Globus pallidus (tissue), 1 donor: ENCODE data around the gene SREK1IP1.
"Not testable (repeated sequence)": the region's sequence is repeated elsewhere in the genome, so short reads cannot be mapped to it uniquely, and the experiment has no call there.

Source experiments
- DNase-seq: peaks from one replicate; pipeline ENCODE4 v3.0.0-alpha.2; 2015; ENCODE audit warnings: low spot score

SREK1IP1 gene

GRCh38 chr5:64763948-64764503 is 4.5 kb downstream of the SREK1IP1 start:
- no peak for DNase-seq

DNA sequence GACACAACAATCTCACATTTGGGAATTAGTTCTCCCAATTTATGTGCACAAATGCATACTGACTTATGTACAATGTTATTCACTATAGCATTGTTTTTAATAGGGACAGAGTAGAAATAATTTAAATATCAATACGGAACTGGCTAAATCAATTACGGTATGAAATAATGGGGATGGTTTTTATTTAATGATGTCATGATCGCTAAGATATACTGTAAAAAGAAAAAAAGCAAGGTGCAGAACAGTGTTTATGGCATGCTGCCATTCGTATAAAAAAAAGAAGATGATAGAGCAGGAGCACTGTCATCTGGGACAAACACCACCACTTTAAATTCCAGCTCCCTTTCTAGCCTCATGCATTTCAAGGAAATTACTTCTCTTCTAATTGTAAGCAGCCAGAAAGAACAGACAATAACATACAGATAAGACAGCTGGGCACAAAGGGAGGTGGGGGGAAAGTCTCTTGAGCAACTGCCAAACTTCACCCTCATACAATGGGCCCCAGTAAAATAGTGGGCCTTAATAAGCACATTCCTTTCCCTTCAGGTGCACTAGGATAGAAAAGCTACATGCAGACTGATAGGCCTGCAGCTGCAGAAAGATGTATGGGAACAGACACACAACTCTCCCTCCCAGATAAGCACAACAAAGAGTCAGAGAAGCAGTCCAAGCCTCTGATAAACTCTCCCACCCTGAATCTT is 8.4 kb downstream of the SREK1IP1 start:
- DNase-seq, result peak; percentile 31

DNA sequence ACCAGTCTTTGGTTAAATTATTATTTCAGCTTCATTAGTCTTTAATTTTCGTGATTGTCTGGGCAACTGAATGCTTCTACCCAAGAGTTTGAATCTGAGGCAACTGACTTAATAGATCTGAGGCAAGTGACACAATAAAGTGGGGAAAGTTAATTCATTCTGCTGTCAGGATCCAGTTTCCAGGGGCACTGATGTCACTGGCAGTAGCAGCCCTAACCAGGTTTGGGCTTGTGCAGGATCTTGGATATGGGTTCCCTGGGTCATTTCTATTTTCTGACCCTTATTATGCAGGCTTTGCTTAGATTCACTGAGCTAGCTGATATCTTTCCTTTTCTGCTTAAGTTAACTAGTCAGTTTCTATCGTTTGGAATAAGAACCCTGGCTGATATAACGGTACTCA is 9.6 kb downstream of the SREK1IP1 start:
- DNase-seq, result no peak

DNA sequence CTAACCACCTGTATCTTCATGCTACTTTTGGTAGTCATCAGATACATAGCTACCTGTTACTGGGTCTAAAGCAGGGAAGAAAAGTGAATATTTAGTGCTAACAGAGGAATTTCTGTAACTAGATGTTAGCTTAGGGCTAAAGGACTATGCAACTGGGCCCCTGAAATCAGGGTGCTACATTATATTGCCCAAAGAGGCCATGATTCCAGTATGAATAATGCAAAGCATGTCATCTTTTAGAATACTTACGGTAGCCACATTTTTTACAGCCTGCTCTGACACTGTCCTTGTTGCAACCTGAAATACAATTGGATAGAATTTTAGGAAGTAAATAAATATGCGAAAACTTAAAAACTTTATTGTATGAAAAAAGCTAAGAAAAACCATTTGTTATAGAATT is 14.4 kb downstream of the SREK1IP1 start:
- no peak for DNase-seq

GRCh38 chr5:64749385-64749784 is 19.1 kb downstream of the SREK1IP1 start:
- DNase-seq, result no peak

DNA sequence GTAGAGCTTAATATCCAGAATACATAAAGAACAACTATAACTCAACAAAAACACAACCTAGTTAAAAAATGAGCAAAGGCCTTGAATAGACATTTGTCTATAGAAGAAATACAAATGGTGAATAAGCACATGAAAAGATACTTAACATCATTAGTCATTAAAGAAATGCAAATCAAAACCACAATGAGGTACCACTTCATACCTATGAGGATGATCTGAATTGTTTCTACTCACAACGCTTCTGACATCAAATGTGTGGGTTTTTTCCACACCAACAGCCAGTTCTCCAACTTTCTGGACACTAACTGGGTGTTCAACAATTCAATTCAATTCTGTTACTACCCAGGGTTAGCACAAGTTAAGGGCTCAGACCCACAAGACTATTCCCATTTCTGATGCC is 22.0 kb downstream of the SREK1IP1 start:
- no peak for DNase-seq

- no peak for DNase-seq
These were observed 23.6 kb downstream of the SREK1IP1 start for GRCh38 chr5:64744914-64745313.

- DNase-seq, result no peak
These were observed 25.7 kb downstream of the SREK1IP1 start for GRCh38 chr5:64742821-64743220.

GRCh38 chr5:64742411-64742810 is 26.1 kb downstream of the SREK1IP1 start:
- no peak for DNase-seq

DNA sequence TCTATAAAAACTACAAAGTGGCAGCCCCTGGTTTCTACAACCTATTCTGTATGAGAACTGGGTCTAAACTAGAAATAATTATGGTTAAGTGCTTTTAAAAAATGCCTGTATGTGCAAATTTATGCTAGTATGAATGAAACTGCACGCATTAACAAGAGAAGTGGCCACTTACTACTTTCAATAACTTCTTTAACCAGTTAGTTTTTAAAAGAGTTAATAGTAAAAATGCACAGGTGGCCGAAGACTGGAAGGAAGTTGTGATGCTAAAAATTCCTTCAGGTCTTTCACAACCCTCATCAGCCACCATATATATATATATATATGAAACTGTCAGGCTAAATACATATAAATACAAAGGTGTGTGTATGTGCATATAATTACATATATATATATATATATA is 41.3 kb downstream of the SREK1IP1 start:
- no peak for DNase-seq

DNA sequence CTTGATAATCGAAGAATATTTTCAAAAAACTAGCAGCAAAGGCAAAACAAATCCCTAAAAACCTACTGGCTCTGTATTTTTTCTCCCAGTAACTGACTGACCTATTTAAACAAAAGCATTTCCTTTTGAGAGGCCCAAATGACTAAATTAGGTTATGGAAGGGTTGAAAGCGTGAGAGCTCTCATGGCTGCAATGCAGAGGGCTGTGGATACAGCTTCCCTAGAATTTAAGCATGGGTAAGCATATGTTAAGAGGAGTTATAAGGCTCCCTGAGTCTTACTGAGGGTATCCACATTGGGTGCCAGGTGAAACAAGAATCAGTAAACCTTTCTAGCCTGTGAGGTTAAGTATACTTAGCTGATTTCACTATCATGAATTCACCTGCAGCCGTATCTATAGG is 45.9 kb downstream of the SREK1IP1 start:
- no peak for DNase-seq

GRCh38 chr5:64714495-64714894 is 54.0 kb downstream of the SREK1IP1 start:
- not testable (repeated sequence) for DNase-seq

DNA sequence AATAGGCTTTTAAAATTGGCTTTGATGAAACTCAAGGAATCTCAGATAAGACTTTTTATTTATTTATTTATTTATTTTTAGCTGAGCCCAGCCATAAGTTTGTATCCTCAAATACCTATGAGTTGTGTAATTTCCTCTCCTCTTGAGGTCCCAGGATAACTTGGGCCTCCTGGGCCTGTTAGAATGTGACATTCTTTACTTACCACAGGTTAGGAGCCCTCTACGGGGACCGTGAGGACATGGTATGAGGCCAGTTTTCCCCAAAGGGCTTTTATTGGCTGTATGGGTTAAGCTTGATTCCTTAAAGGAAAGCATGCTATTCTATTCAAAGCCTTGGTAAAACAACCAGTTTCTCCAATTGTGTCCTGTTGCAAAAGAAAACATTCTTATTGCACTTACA is 61.3 kb downstream of the SREK1IP1 start:
- DNase-seq, result no peak

GRCh38 chr5:64706074-64706473 is 62.4 kb downstream of the SREK1IP1 start:
- not testable (repeated sequence) for DNase-seq

GRCh38 chr5:64700765-64701164 is 67.7 kb downstream of the SREK1IP1 start:
- no peak for DNase-seq

GRCh38 chr5:64696414-64696813 is 72.1 kb downstream of the SREK1IP1 start:
- DNase-seq, result not testable (repeated sequence)

DNA sequence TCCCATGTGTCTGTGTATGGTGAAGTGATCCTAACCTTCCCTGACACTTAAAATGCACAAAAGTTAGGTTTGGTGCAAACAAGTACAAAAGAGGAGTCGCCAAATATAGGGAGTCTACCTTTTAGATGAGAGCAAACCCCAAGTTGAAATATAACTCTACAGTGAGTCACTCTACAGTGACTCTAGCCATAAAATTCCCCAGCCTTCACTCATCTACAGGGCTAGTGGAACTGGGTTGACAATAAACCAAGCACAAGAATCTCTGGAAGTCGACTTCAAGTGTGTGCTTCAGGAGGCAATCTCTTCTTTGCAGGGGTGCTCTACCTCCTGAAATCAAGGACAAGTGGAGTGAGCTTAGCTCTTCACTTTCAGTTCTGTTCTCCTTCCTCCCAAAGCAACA is 74.9 kb downstream of the SREK1IP1 start:
- DNase-seq, result no peak

- no peak for DNase-seq
These were observed 77.2 kb downstream of the SREK1IP1 start for GRCh38 chr5:64691291-64691690.

DNA sequence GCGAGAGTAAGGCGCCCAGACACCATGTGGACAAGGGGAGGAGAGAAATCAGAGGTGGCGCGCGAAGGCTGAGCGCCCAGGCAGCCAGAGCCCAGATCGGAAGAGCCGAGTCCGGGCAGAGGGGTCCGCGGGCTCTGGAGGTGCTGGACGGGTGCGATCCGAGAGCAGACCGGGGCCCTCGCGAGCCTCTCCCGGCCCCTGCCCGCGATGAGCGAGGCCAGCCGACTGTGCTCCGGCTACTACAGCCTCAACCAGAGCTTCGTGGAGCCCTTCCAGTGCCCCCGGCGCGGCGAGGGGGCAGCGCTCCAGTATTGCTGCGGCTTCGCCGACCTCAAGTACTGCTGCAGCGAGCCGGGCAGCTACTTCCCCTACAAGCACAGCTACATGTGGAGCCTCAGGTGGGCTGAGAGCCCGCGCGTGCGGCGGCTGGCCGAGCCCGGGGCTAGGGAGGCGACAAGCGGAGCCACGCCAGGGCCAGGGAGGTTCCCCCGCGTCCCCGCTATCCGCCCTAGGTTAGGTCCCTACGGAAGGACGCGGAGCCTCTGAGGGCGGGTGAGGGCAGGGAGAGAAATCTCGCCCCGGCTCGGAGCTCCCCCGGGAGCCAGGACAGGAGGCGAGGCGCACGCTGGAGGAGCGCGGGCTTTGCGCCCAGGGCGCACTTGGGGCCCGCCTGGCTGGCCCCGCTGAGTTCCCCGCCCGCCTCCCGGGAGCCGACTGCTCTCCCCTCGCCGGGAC is 77.9 kb downstream of the SREK1IP1 start, which contains the start of gene SHISAL2B:
Gene SHISAL2B, plus strand, starts transcription at position 87 of the 735 bp plus-strand sequence. Its CDS starts 121 bp downstream, at position 208.
- no peak for DNase-seq

- no peak for DNase-seq
These were observed 78.4 kb downstream of the SREK1IP1 start for GRCh38 chr5:64690104-64690416.

DNA sequence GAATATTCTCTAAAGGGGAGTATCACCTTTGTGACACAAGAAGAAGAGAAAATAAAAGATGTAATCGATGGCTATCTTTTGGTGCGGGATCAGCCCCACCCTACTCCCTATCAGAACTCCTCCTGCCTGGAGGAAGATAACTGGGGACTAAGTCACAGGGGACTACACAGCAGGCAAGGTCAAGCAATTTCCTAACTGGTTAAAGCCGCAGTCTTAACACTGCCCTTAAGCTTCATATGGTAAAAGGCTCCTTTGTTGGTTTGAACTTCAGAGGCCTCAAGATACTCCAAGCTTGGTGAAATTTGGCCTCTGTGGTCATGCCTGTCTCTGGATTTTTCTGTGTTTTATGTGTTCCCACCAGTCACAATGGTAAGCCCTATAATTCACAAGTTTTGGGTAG is 79.5 kb downstream of the SREK1IP1 start:
- no peak for DNase-seq

DNA sequence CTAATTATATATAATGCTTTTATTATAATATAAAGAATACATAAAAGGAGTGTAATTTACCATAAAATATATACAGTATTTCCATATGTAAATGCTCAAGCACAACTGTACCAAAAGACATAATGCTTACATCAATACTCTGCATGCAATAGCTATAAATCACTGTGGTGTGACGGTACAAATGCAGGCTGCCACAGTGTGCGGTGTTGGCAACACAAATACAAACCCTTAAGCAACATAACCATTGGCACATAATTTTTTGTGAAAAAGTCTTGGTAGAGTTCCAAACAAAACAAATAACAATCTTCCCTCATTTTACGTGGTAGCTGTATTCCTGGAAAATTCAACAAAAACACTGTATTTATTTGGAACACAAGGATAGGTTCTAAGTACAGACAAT is 80.1 kb downstream of the SREK1IP1 start:
- no peak for DNase-seq

DNA sequence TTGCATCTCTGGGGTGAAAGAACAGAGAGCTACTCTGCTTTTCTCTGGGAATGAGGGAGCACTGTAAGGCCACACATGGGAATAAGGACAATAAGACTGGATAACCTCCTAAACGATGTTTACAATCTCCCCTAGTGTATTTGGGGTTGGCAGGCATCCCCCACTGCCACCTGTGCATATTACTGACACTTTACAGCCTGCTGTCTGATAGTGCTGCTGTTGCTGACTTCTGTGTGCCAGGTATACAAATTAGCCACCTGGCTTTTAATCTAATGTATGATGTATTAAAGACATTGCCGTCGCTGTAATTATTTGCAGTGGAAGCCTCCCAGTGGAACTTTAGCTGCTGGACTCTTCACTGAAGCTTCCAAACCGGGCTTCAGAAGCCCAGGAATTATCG is 82.6 kb downstream of the SREK1IP1 start:
- DNase-seq, result no peak
